Stimulated activated effector memory CD8-positive, alpha-beta T cell treated with anti-CD3 and anti-CD28 coated beads, Interleukin-12 subunit alpha, Interleukin-12 subunit beta, amount 100 ng/mL, for 72 hours (primary cell): Measurements from ENCODE around the gene DDIAS.
A peak's percentile ranks its signal among the peaks of the same experiment; 100 is the strongest.

Experiments
- ATAC-seq: fragments of 150-1000 bp; cut with Tn5 transposase; 2 replicates; pipeline ENCODE4 v1.10.0; 2021
- DNase-seq, 2 donors: peaks; one replicate each; pipeline ENCODE4 v3.0.0; 2021 to 2022; ENCODE audit warnings: low spot score in 2 of 2
- H3K27ac Mint-ChIP-seq: one replicate; pipeline ENCODE4 v1.8.0; 2022; ENCODE audit warnings: mild to moderate bottlenecking, mixed read lengths
- H3K36me3 Mint-ChIP-seq: one replicate; pipeline ENCODE4 v1.8.0; 2022; ENCODE audit warnings: mild to moderate bottlenecking, mixed read lengths
- H3K4me1 Mint-ChIP-seq: one replicate; pipeline ENCODE4 v1.8.0; 2022; ENCODE audit warnings: mixed read lengths
- H3K4me3 Mint-ChIP-seq: one replicate; pipeline ENCODE4 v1.8.0; 2022; ENCODE audit warnings: mild to moderate bottlenecking, mixed read lengths
- H3K9me3 Mint-ChIP-seq: one replicate; pipeline ENCODE4 v1.8.0; 2022; ENCODE audit warnings: mixed read lengths

Gene DDIAS

GRCh38 chr11:82871646-82872045 is 29.9 kb upstream of the DDIAS start:
- H3K9me3 Mint-ChIP-seq = no peaks in the 10 kb centered on the region
- DNase-seq (no peak), ATAC-seq (no peak)
- H3K27ac Mint-ChIP-seq = no peak overlapping the region
- H3K4me3 Mint-ChIP-seq = no peak overlapping the region
- H3K4me1 Mint-ChIP-seq = peaks cover 15% of the 10 kb centered on the region
- H3K36me3 Mint-ChIP-seq = no peaks in the 10 kb centered on the region

- ATAC-seq (no peak), DNase-seq (no peak)
- no peak overlapping the region for H3K4me3 Mint-ChIP-seq
- no peak overlapping the region for H3K27ac Mint-ChIP-seq
- H3K4me1 Mint-ChIP-seq = peaks cover 15% of the 10 kb centered on the region
- no peaks in the 10 kb centered on the region for H3K9me3 Mint-ChIP-seq
- H3K36me3 Mint-ChIP-seq = no peaks in the 10 kb centered on the region
Observed at GRCh38 chr11:82872377-82873150, 29.0 kb upstream of the DDIAS start.

- ATAC-seq (no peak), DNase-seq (no peak)
- peaks cover 15% of the 10 kb centered on the region for H3K4me1 Mint-ChIP-seq
- H3K27ac Mint-ChIP-seq = peak overlapping the region; percentile 20
- H3K4me3 Mint-ChIP-seq = no peak overlapping the region
- no peaks in the 10 kb centered on the region for H3K36me3 Mint-ChIP-seq
- no peaks in the 10 kb centered on the region for H3K9me3 Mint-ChIP-seq
Observed at GRCh38 chr11:82873919-82874333, 27.6 kb upstream of the DDIAS start.

GRCh38 chr11:82874646-82875523 is 26.7 kb upstream of the DDIAS start:
- Mint-ChIP-seq H3K36me3 (no peaks in the 10 kb centered on the region), H3K9me3 (no peaks in the 10 kb centered on the region), H3K4me3 (no peak overlapping the region), H3K4me1 (peaks cover 15% of the 10 kb centered on the region), H3K27ac (peak overlapping the region; percentile 20)
- ATAC-seq = no peak
- DNase-seq = no peak

- no peak for ATAC-seq
- H3K9me3 Mint-ChIP-seq = no peaks in the 10 kb centered on the region
- H3K4me3 Mint-ChIP-seq = no peak overlapping the region
Observed at GRCh38 chr11:82883853-82884252, 17.7 kb upstream of the DDIAS start.

GRCh38 chr11:82889133-82890001 is 12.2 kb upstream of the DDIAS start:
- Mint-ChIP-seq H3K36me3 (no peaks in the 10 kb centered on the region), H3K27ac (no peak overlapping the region), H3K4me3 (no peak overlapping the region), H3K9me3 (no peaks in the 10 kb centered on the region), H3K4me1 (no peaks in the 10 kb centered on the region)
- DNase-seq (no peak), ATAC-seq (no peak)

More at GRCh38 chr11:82883853-82884252, 17.7 kb upstream of the DDIAS start:
- Mint-ChIP-seq H3K36me3 (no peaks in the 10 kb centered on the region), H3K27ac (no peak overlapping the region), H3K4me1 (no peaks in the 10 kb centered on the region)
- no peak for DNase-seq

- no peaks in the 10 kb centered on the region for H3K9me3 Mint-ChIP-seq
- DNase-seq (no peak), ATAC-seq (no peak)
Observed at GRCh38 chr11:82890002-82890341, 11.6 kb upstream of the DDIAS start.

GRCh38 chr11:82890936-82891335 is 10.6 kb upstream of the DDIAS start:
- no peaks in the 10 kb centered on the region for H3K4me1 Mint-ChIP-seq
- H3K9me3 Mint-ChIP-seq = no peaks in the 10 kb centered on the region
- DNase-seq (no peak), ATAC-seq (no peak)
- no peaks in the 10 kb centered on the region for H3K36me3 Mint-ChIP-seq
- no peak overlapping the region for H3K27ac Mint-ChIP-seq
- no peak overlapping the region for H3K4me3 Mint-ChIP-seq

More at GRCh38 chr11:82890002-82890341, 11.6 kb upstream of the DDIAS start:
- Mint-ChIP-seq H3K36me3 (no peaks in the 10 kb centered on the region), H3K27ac (no peak overlapping the region), H3K4me1 (no peaks in the 10 kb centered on the region), H3K4me3 (no peak overlapping the region)

GRCh38 chr11:82892611-82893169 is 8.8 kb upstream of the DDIAS start:
- DNase-seq (no peak), ATAC-seq (no peak)
- H3K4me1 Mint-ChIP-seq = peaks cover 8% of the 10 kb centered on the region
- H3K27ac Mint-ChIP-seq = no peak overlapping the region
- no peaks in the 10 kb centered on the region for H3K9me3 Mint-ChIP-seq
- no peaks in the 10 kb centered on the region for H3K36me3 Mint-ChIP-seq
- no peak overlapping the region for H3K4me3 Mint-ChIP-seq

GRCh38 chr11:82895437-82896091 is 6.0 kb upstream of the DDIAS start:
- no peak overlapping the region for H3K27ac Mint-ChIP-seq
- DNase-seq (no peak), ATAC-seq (no peak)
- no peak overlapping the region for H3K4me3 Mint-ChIP-seq
- H3K9me3 Mint-ChIP-seq = no peaks in the 10 kb centered on the region
- peaks cover 5% of the 10 kb centered on the region for H3K36me3 Mint-ChIP-seq
- peaks cover 30% of the 10 kb centered on the region for H3K4me1 Mint-ChIP-seq

- Mint-ChIP-seq H3K36me3 (peaks cover 11% of the 10 kb centered on the region), H3K27ac (no peak overlapping the region), H3K9me3 (no peaks in the 10 kb centered on the region), H3K4me1 (peaks cover 33% of the 10 kb centered on the region), H3K4me3 (no peak overlapping the region)
- ATAC-seq = no peak
- no peak for DNase-seq
Observed at GRCh38 chr11:82896183-82896582, 5.4 kb upstream of the DDIAS start.

GRCh38 chr11:82898241-82898640 is 3.3 kb upstream of the DDIAS start:
- no peaks in the 10 kb centered on the region for H3K9me3 Mint-ChIP-seq
- H3K36me3 Mint-ChIP-seq = peaks cover 15% of the 10 kb centered on the region
- DNase-seq (no peak), ATAC-seq (no peak)
- no peak overlapping the region for H3K4me3 Mint-ChIP-seq
- H3K27ac Mint-ChIP-seq = no peak overlapping the region
- peaks cover 48% of the 10 kb centered on the region for H3K4me1 Mint-ChIP-seq

GRCh38 chr11:82899186-82899820 is 2.2 kb upstream of the DDIAS start:
- H3K27ac Mint-ChIP-seq = peak overlapping the region; percentile 94
- peaks cover 15% of the 10 kb centered on the region for H3K36me3 Mint-ChIP-seq
- DNase-seq (no peak), ATAC-seq (no peak)
- peak overlapping the region; percentile 89 for H3K4me3 Mint-ChIP-seq
- H3K4me1 Mint-ChIP-seq = peaks cover 50% of the 10 kb centered on the region
- no peaks in the 10 kb centered on the region for H3K9me3 Mint-ChIP-seq

- H3K9me3 Mint-ChIP-seq = no peaks in the 10 kb centered on the region
- H3K36me3 Mint-ChIP-seq = peaks cover 15% of the 10 kb centered on the region
- H3K27ac Mint-ChIP-seq = peak overlapping the region; percentile 94
- DNase-seq (no peak), ATAC-seq (no peak)
- peak overlapping the region; percentile 89 for H3K4me3 Mint-ChIP-seq
- H3K4me1 Mint-ChIP-seq = peaks cover 50% of the 10 kb centered on the region
Observed at GRCh38 chr11:82899957-82900276, 1.6 kb upstream of the DDIAS start.
